PFSK-1 (cell line): Measurements from ENCODE around the gene ADAM19.
A peak's percentile ranks its signal among the peaks of the same experiment; 100 is the strongest.

Source experiments
- FOXP2 ChIP-seq: optimal IDR thresholded peaks from 2 replicates; pipeline ENCODE3; 2011; ENCODE audit warnings: borderline replicate concordance, control low read depth, inconsistent platforms; ENCODE audit not compliant: insufficient read depth; ENCODE audit errors: extremely low read length, extremely low read depth
- POLR2AphosphoS5 ChIP-seq: IDR thresholded peaks from 2 replicates; pipeline ENCODE4 v1.6.1; 2012; ENCODE audit warnings: low read depth, mild to moderate bottlenecking, control low read depth, low read length, moderate library complexity
- SIN3A ChIP-seq: IDR thresholded peaks from 2 replicates; pipeline ENCODE4 v1.6.1; 2012; ENCODE audit warnings: mild to moderate bottlenecking, low read length, moderate library complexity, borderline replicate concordance; ENCODE audit not compliant: insufficient read depth
- TAF1 ChIP-seq: IDR thresholded peaks from 2 replicates; pipeline ENCODE4 v1.6.1; 2012; ENCODE audit warnings: low read length, control low read depth, borderline replicate concordance; ENCODE audit not compliant: insufficient read depth
- TF ChIP-seq, protein P1 (sequence below), 2 experiments: IDR thresholded peaks; 2 replicates each; pipeline versions ENCODE4 v1.6.1 to v1.8.0; 2011 to 2012; ENCODE audit warnings: low read depth in 2 of 2, low read length in 2 of 2, control low read depth in 1 of 2, inconsistent platforms in 1 of 2, mild to moderate bottlenecking in 1 of 2, moderate library complexity in 1 of 2; ENCODE audit not compliant: insufficient read depth in 1 of 2

ADAM19 gene

GRCh38 chr5:157546456-157547100, 29.0 kb downstream of the ADAM19 start:
- TF ChIP-seq SIN3A (no peak), TAF1 (no peak), POLR2AphosphoS5 (no peak), FOXP2 (no peak)
- TF ChIP-seq, protein P1, sequence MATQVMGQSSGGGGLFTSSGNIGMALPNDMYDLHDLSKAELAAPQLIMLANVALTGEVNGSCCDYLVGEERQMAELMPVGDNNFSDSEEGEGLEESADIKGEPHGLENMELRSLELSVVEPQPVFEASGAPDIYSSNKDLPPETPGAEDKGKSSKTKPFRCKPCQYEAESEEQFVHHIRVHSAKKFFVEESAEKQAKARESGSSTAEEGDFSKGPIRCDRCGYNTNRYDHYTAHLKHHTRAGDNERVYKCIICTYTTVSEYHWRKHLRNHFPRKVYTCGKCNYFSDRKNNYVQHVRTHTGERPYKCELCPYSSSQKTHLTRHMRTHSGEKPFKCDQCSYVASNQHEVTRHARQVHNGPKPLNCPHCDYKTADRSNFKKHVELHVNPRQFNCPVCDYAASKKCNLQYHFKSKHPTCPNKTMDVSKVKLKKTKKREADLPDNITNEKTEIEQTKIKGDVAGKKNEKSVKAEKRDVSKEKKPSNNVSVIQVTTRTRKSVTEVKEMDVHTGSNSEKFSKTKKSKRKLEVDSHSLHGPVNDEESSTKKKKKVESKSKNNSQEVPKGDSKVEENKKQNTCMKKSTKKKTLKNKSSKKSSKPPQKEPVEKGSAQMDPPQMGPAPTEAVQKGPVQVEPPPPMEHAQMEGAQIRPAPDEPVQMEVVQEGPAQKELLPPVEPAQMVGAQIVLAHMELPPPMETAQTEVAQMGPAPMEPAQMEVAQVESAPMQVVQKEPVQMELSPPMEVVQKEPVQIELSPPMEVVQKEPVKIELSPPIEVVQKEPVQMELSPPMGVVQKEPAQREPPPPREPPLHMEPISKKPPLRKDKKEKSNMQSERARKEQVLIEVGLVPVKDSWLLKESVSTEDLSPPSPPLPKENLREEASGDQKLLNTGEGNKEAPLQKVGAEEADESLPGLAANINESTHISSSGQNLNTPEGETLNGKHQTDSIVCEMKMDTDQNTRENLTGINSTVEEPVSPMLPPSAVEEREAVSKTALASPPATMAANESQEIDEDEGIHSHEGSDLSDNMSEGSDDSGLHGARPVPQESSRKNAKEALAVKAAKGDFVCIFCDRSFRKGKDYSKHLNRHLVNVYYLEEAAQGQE (IDR thresholded peaks at IDR 0.05; ENCODE audit: insufficient read depth in 1 of 2, low read depth in 2 of 2, low read length in 2 of 2), result no peak

DNA sequence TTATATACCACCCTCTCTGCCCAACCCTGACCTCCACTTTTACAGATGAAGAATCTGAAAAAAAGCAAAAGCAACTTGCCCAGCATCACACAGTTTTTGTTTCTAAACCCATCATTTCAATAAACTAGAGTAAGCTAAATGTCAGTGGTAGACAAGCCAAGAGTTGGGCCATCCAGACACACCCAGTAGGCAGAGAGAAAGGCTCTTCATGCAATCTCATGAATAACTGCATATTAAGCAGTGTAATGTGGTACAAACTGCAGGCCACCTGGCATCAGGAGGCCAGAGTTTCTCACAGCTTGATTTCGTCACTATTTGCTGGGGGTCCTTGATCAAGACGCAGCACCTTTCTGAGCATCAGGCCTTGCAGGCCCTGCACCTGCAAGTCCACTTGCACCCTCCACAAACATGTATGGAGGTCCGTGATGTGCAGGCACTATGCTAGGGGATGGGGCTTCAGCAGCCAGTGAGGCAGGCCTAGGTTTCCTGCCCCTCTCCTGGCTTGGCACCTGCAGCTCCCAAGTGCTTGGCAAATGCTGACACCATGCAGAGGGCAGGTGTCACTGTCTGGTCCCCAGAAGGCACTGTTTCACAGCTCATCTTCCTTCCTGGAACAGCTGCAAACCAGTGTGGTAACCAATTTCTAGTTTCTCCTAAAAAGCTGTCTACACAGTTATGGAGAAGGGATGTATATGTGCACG, 29.8 kb downstream of the ADAM19 start:
- no peak for TF ChIP-seq TAF1
- no peak for TF ChIP-seq POLR2AphosphoS5
- no peak for TF ChIP-seq SIN3A
- TF ChIP-seq, protein P1 (IDR thresholded peaks at IDR 0.05; ENCODE audit: insufficient read depth in 1 of 2, low read depth in 2 of 2, low read length in 2 of 2), result no peak

DNA sequence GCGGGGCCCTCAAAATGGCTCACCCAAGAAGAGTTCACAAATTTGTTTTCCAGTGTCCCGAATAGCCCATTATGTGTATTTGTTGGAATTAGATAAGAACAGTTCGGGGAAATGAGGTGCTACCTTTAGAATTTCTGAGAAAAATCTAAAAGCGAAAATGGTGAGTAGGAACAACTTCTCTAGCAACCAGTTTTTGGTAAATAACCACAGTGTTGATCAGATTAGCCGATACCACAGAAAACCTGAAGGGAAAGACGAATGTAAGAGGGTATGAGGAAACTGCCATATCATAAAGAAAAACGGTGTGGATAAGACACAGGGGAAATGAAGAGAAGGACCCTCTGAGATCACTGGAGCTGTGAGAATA, 31.0 kb downstream of the ADAM19 start:
- TF ChIP-seq SIN3A (no peak), TAF1 (no peak)

DNA sequence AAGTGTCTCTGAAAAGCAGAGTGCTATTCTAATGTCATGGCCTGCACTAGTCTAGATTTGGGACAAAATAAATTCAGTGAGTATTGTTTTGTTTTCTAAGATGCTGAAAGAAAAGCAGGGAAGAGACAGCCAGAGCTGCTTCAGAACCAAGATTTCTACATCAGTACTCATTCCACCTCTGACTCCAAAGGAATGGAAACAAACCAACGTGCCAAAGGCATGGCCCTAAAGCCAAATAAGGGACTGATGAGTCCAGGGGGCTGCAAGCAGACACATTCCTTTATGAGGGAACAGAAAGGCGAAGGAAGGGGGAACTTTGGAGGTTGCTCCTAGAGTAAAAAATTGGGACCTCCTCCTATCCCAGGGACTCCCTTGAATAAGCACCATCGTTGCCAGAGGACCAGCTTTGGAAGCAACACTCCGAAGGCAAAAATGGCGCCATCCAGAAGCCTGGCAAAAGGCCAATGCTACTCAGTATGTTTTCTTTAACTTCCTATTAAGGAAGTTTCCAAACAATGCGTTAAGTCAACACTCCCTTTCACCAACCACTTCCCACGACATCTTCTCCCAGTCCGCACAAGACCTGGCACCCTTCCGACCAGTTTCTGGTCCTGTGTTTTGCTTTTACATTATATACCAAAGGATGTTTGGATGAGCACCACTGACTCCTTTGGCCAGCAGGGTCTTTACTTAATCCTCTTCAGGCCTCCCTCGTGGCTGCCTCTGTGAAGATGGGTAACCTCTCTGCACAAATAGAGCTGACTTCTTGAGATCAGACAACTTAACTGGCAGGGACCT, 31.6 kb downstream of the ADAM19 start:
- TF ChIP-seq, protein P1 (IDR thresholded peaks at IDR 0.05; ENCODE audit: insufficient read depth in 1 of 2, low read depth in 2 of 2, low read length in 2 of 2), result no peak
- TF ChIP-seq TAF1 (no peak), FOXP2 (peak; percentile 40), SIN3A (0 out of 2 replicates have a peak, but pooled peaks have one; percentile 11)

GRCh38 chr5:157542282-157543000, 33.1 kb downstream of the ADAM19 start:
- TF ChIP-seq, protein P1 (IDR thresholded peaks at IDR 0.05; ENCODE audit: insufficient read depth in 1 of 2, low read depth in 2 of 2, low read length in 2 of 2), result no peak
